Panc1 (cell line): ENCODE measurements around the gene TBCD. TPM values are rescaled to one million over a fixed set of nuclear protein-coding genes. Genes with fewer than 3 reads are reported as not detected.

Experiments used
- ATAC-seq: fragments of 200-7000 bp; cut with Tn5 transposase; 2 replicates; pipeline ENCODE4 v1.9.1; 2020; ENCODE audit warnings: mild to moderate bottlenecking, moderate library complexity
- BruUV-seq: library from RNA; stranded (reverse); fragments of 400-500 nt; replicated peaks from 2 replicates; lab custom pipeline; 2021; lab: Mats Ljungman, UMichigan
- CTCF ChIA-PET: fragments of 300-600 bp; sonication (Branson Sonifier 250); formaldehyde crosslinking; loops from one replicate; lab custom pipeline; 2022; ENCODE audit warnings: antibody characterized with exemption; lab: Charles Lee
- POLR2A ChIA-PET: fragments of 300-600 bp; sonication (Branson Sonifier 250); formaldehyde crosslinking; loops from one replicate; lab custom pipeline; 2022; ENCODE audit warnings: antibody characterized with exemption; lab: Charles Lee
- DNase-seq: peaks from one replicate; pipeline ENCODE4 v3.0.0-alpha.2; 2010; ENCODE audit warnings: low read depth, low spot score
- H3K27ac ChIP-seq: 2 replicates; pipeline ENCODE4 v1.5.1; 2011; ENCODE audit warnings: mild to moderate bottlenecking, low read length, inconsistent platforms
- H3K27me3 ChIP-seq: fragments of 200-500 bp; sonication (Bioruptor generic); 2 replicates; pipeline ENCODE4 v1.6.0; 2014; ENCODE audit warnings: low read length, inconsistent platforms; ENCODE audit not compliant: control insufficient read depth, insufficient read depth
- H3K36me3 ChIP-seq: fragments of 200-500 bp; sonication (Bioruptor generic); 2 replicates; pipeline ENCODE4 v1.5.1; 2014; ENCODE audit warnings: inconsistent platforms, mild to moderate bottlenecking, low read length, moderate library complexity; ENCODE audit not compliant: control insufficient read depth, insufficient read depth
- H3K4me1 ChIP-seq: 2 replicates; pipeline ENCODE4 v1.5.1; 2011; ENCODE audit warnings: inconsistent platforms, mild to moderate bottlenecking, low read length, moderate library complexity; ENCODE audit not compliant: control insufficient read depth, insufficient read depth
- H3K4me3 ChIP-seq, 2 experiments: 2 replicates each; pipeline ENCODE4 v1.5.1; 2011 to 2012; ENCODE audit warnings: low read depth in 2 of 2, low read length in 2 of 2, mild to moderate bottlenecking in 2 of 2, inconsistent platforms in 1 of 2, moderate library complexity in 1 of 2
- H3K9me3 ChIP-seq: fragments of 200-500 bp; sonication (Bioruptor generic); 2 replicates; pipeline ENCODE4 v1.5.1; 2014; ENCODE audit warnings: low read depth, mild to moderate bottlenecking, inconsistent platforms, low read length, moderate library complexity; ENCODE audit not compliant: control insufficient read depth, insufficient read depth
- POLR2AphosphoS5 ChIP-seq: IDR thresholded peaks from 2 replicates; pipeline ENCODE4 v1.6.1; 2012; ENCODE audit warnings: mild to moderate bottlenecking, low read depth, low read length, moderate library complexity
- SIN3A ChIP-seq: IDR thresholded peaks from 2 replicates; pipeline ENCODE4 v1.6.1; 2012; ENCODE audit warnings: low read depth, mild to moderate bottlenecking, low read length, moderate library complexity, borderline replicate concordance; ENCODE audit not compliant: insufficient read depth
- TCF7L2 ChIP-seq: IDR thresholded peaks from 2 replicates; pipeline ENCODE4 v1.6.1; 2011; ENCODE audit warnings: mild to moderate bottlenecking, low read depth, low read length, inconsistent platforms
- in situ Hi-C: cut with HindIII; loops from 2 replicates; pipeline ENCODE4 v1.10.0; 2016; ENCODE audit warnings: low sequenced_read_pairs, low pct_unique_long_range_greater_than_20kb
- intact Hi-C: fragments of 100-400 bp; cut with micrococcal nuclease; formaldehyde crosslinking; loops from one replicate; pipeline ENCODE4 v1.10.0; 2022; ENCODE audit not compliant: unreplicated experiment
- total RNA-seq: library from RNA; stranded (reverse); gene quantifications from one replicate; pipeline ENCODE4 v1.2.1, GENCODE V29; 2021; ENCODE audit not compliant: unreplicated experiment
- TF ChIP-seq, protein P1 (sequence below), 2 experiments: IDR thresholded peaks; 2 replicates each; pipeline ENCODE4 v1.6.1; 2011 to 2012; ENCODE audit warnings: low read depth in 2 of 2, control low read depth in 1 of 2, low read length in 1 of 2, mild to moderate bottlenecking in 1 of 2, moderate library complexity in 1 of 2; ENCODE audit not compliant: insufficient read depth in 1 of 2
- TF ChIP-seq, protein P2 (sequence below): fragments of 450-650 bp; IDR thresholded peaks from 2 replicates; pipeline ENCODE4 v1.5.1; 2017; ENCODE audit warnings: mild to moderate bottlenecking

The TBCD gene
- total RNA-seq, 1 experiment from 2014 or later = 186 TPM

DNA sequence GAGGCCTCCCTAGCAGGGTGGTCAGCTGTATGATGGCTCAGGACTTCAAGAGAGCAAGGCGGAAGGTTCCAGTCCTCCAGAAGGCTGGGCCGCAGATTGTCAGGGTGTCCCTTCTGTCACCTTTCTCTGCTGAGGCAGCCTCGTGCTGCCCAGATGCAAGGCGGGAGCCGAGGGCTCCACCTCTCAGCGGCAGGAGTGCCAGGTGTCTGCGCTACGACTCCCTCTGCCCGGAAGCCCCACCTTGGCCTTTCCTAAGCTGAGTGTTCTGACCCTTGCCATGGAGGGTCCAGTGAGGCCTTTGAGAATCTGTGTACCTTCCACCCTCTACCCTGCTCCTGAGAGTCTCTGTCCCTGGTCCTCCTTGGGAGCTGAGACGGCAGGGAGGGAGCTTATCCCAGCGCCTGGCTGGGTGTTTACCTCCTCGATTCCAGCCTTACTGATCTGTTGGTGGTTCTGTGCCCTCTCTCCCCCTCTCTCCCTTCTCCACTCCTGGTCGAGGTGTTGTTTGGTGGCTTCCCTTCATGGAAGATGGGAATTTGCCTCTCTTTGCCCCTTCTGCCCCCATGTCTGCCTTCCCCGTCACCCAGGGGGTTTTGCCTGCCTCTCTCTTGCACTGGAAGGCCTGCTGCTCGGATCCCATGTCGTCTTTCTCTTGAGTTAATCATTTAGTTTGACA is 90.2 kb downstream of the TBCD start:
- no peaks in the 10 kb centered on the region for H3K9me3 ChIP-seq
- intact Hi-C loops (no loop called here), in situ Hi-C loops (no loop called here)
- CTCF ChIA-PET = no interaction called here
- H3K27me3 ChIP-seq = no peaks in the 10 kb centered on the region
- H3K4me3 ChIP-seq = no peak overlapping the region
- H3K27ac ChIP-seq = no peak overlapping the region
- BruUV-seq = no TSS peak
- ATAC-seq (no peak), DNase-seq (no peak)
- no peaks in the 10 kb centered on the region; the same call in 1 of the 2 replicates for H3K36me3 ChIP-seq
- POLR2A ChIA-PET = no interaction called here
- no peak for TF ChIP-seq TCF7L2
- H3K4me1 ChIP-seq = no peaks in the 10 kb centered on the region

DNA sequence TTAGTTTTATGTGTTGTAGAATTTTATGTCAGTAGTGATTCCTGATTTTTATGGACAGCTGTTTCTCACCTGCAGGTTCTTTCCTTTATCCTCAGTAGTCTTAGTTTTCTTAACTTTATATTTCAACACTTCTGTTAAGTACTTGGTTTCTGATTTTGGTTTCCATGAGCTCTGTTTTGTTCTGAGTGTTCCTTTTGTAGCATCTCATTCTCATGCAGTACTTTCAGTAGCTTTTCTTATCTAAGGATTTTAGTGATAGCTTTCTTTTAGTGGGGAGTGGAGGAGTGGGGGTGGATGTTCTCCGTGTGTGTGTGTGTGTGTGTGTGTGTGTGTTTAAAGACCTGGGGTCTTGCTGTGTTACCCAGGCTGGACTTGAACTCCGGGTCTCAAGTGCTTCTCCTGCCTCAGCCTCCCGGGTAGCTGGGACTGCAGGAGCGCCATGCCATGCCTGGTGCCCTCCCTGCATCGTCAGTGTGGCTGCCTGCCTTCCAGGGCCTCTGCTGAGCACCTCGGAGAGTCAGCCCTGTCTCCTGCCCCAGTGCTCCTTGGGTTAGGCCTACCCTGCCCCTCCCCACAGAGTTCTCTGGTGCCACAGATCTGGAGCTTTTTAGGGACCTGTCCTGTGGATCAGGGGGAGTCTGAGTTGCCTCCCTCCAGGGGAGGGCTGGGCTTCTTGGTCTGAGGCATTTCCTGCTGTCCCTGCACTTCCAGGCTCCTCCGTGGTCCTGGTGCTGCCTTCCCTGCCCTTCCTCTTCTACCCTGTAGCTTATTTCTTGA is 92.2 kb downstream of the TBCD start:
- in situ Hi-C loops (no loop called here), intact Hi-C loops (no loop called here)
- H3K27me3 ChIP-seq = no peaks in the 10 kb centered on the region
- CTCF ChIA-PET = interaction anchor here (0.6 kb wide), 1 partner anchor 101 kb away, joined by 9 read pairs; no protein-coding TSS in a partner anchor
- no peak overlapping the region for H3K27ac ChIP-seq
- no peaks in the 10 kb centered on the region; the same call in 1 of the 2 replicates for H3K36me3 ChIP-seq
- H3K4me3 ChIP-seq = no peak overlapping the region
- no peaks in the 10 kb centered on the region for H3K4me1 ChIP-seq
- ATAC-seq (no peak), DNase-seq (no peak)
- BruUV-seq = no TSS peak
- no peaks in the 10 kb centered on the region for H3K9me3 ChIP-seq
- TF ChIP-seq, protein P1, sequence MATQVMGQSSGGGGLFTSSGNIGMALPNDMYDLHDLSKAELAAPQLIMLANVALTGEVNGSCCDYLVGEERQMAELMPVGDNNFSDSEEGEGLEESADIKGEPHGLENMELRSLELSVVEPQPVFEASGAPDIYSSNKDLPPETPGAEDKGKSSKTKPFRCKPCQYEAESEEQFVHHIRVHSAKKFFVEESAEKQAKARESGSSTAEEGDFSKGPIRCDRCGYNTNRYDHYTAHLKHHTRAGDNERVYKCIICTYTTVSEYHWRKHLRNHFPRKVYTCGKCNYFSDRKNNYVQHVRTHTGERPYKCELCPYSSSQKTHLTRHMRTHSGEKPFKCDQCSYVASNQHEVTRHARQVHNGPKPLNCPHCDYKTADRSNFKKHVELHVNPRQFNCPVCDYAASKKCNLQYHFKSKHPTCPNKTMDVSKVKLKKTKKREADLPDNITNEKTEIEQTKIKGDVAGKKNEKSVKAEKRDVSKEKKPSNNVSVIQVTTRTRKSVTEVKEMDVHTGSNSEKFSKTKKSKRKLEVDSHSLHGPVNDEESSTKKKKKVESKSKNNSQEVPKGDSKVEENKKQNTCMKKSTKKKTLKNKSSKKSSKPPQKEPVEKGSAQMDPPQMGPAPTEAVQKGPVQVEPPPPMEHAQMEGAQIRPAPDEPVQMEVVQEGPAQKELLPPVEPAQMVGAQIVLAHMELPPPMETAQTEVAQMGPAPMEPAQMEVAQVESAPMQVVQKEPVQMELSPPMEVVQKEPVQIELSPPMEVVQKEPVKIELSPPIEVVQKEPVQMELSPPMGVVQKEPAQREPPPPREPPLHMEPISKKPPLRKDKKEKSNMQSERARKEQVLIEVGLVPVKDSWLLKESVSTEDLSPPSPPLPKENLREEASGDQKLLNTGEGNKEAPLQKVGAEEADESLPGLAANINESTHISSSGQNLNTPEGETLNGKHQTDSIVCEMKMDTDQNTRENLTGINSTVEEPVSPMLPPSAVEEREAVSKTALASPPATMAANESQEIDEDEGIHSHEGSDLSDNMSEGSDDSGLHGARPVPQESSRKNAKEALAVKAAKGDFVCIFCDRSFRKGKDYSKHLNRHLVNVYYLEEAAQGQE (IDR thresholded peaks at IDR 0.05; ENCODE audit: insufficient read depth in 1 of 2, low read depth in 2 of 2, low read length in 1 of 2) = no peak
- TF ChIP-seq, protein P2, sequence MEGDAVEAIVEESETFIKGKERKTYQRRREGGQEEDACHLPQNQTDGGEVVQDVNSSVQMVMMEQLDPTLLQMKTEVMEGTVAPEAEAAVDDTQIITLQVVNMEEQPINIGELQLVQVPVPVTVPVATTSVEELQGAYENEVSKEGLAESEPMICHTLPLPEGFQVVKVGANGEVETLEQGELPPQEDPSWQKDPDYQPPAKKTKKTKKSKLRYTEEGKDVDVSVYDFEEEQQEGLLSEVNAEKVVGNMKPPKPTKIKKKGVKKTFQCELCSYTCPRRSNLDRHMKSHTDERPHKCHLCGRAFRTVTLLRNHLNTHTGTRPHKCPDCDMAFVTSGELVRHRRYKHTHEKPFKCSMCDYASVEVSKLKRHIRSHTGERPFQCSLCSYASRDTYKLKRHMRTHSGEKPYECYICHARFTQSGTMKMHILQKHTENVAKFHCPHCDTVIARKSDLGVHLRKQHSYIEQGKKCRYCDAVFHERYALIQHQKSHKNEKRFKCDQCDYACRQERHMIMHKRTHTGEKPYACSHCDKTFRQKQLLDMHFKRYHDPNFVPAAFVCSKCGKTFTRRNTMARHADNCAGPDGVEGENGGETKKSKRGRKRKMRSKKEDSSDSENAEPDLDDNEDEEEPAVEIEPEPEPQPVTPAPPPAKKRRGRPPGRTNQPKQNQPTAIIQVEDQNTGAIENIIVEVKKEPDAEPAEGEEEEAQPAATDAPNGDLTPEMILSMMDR = no peak
- no peak for TF ChIP-seq POLR2AphosphoS5
- no peak for TF ChIP-seq SIN3A
- POLR2A ChIA-PET = interaction anchor here (0.6 kb wide), 1 partner anchor 68 kb away, joined by 6 read pairs; no protein-coding TSS in a partner anchor

DNA sequence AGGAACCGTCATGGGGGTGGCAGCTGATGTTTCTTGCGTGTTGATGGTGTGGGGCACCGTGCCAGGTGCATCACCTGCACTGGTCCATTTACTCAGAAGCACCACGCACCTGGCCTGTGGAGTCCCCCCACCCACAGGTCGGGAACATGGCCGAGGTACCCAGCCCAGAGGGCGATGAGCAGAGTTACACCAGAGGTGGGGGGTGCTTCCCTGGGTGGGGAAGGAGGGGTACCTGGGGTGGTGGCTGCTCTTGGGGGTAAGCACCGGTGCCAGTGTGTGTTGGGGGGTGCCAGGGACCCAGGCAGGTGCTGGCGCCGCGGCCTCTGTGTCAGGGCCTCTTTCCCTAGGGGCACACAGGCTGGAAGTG is 92.9 kb downstream of the TBCD start:
- ATAC-seq = no peak
- Histone ChIP-seq H3K36me3 (no peaks in the 10 kb centered on the region), H3K9me3 (no peaks in the 10 kb centered on the region), H3K4me3 (no peak overlapping the region), H3K4me1 (no peaks in the 10 kb centered on the region), H3K27ac (no peak overlapping the region), H3K27me3 (no peaks in the 10 kb centered on the region)
- POLR2A ChIA-PET = no interaction called here
- in situ Hi-C loops (no loop called here), intact Hi-C loops (no loop called here)
- BruUV-seq = no TSS peak
- no peak for TF ChIP-seq SIN3A
- no peak for TF ChIP-seq TCF7L2
- TF ChIP-seq POLR2AphosphoS5 = no peak
- TF ChIP-seq, protein P1 (IDR thresholded peaks at IDR 0.05; ENCODE audit: insufficient read depth in 1 of 2, low read depth in 2 of 2, low read length in 1 of 2) = no peak
- TF ChIP-seq, protein P2 = no peak
- no peak for DNase-seq
- CTCF ChIA-PET = no interaction called here
